Measurements from ENCODE around the gene PSMC4. TPM values are rescaled to one million over a fixed set of nuclear protein-coding genes. Genes with fewer than 3 reads are reported as not detected.

PSMC4 gene
- total RNA-seq, 2 donors from 2014 or later: 14.2 to 43.8 TPM

DNA sequence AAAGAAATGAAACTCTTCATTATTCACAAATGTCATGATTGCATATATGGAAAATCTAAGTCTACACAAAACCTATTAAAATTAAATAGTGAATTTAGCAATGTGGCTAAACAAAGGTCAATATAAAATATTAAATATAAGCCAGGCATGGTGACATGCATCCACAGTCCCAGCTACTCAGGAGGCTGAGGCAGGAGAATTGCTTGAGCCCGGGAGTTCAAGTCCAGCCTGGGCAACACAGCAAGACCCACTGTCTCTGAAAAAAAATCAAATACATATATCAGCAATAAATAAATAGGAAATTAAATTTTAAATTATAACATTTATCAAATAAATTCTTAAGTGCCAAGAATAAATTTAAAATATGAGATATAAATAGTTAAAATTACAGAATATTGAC, 11.9 kb downstream of the PSMC4 start:
- TF ChIP-seq POLR2A (IDR thresholded peaks at IDR 0.05): no peak
- TF ChIP-seq, protein P1, sequence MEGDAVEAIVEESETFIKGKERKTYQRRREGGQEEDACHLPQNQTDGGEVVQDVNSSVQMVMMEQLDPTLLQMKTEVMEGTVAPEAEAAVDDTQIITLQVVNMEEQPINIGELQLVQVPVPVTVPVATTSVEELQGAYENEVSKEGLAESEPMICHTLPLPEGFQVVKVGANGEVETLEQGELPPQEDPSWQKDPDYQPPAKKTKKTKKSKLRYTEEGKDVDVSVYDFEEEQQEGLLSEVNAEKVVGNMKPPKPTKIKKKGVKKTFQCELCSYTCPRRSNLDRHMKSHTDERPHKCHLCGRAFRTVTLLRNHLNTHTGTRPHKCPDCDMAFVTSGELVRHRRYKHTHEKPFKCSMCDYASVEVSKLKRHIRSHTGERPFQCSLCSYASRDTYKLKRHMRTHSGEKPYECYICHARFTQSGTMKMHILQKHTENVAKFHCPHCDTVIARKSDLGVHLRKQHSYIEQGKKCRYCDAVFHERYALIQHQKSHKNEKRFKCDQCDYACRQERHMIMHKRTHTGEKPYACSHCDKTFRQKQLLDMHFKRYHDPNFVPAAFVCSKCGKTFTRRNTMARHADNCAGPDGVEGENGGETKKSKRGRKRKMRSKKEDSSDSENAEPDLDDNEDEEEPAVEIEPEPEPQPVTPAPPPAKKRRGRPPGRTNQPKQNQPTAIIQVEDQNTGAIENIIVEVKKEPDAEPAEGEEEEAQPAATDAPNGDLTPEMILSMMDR (IDR thresholded peaks at IDR 0.05): no peak
- Histone ChIP-seq H3K9me3 (peaks cover 0 to 11% (median 0%) of the 10 kb centered on the region in 3 donors), H3K27me3 (no peaks in the 10 kb centered on the region), H3K4me3 (no peak overlapping the region), H3K27ac (no peak overlapping the region), H3K4me1 (no peaks in the 10 kb centered on the region), H3K36me3 (replicated peaks in 1 of 2; ENCODE audit: insufficient read depth in 1 of 2, low read depth in 2 of 2) (peaks cover 0 to 14% of the 10 kb centered on the region in 2 donors)
- ATAC-seq (no peak), DNase-seq (no peak)
- intact Hi-C loops (cut with DNase I): no loop called here
- 86 to 92% methylated on average over 1 of the region's 1 CpG for WGBS, 2 donors

DNA sequence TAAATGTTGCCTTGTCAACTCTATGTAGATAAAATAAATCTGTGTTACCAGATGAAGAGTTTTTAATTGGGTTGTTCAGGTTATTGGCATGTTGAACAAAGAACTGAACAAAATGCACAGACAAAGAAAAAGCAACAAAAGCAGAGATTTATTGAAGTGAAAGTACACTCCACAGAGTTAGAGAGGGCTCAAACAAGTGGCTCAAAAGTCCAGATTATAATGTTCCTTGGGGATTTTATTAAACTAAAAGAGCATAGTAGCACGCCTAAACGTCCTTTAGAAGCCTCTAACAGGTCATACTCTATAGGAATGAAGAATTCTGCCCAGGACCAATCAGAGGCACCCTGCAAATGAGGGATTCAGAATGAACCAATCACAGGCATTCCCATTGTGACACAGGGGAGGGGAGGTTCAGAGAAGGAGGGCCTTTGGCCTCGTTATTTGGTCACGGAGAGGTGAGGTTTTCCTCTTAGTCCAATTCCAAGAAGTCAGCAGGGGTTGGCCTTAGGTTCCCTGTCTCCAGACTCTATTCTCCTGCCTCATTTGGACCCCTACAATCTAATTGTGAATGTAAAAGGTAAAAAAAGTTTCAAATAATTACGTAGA, 12.8 kb downstream of the PSMC4 start:
- no peaks in the 10 kb centered on the region for H3K4me1 ChIP-seq
- ATAC-seq (no peak), DNase-seq (no peak)
- H3K27me3 ChIP-seq: no peaks in the 10 kb centered on the region
- H3K36me3 ChIP-seq (replicated peaks in 1 of 2; ENCODE audit: insufficient read depth in 1 of 2, low read depth in 2 of 2): peaks cover 0 to 12% of the 10 kb centered on the region in 2 donors
- intact Hi-C loops (cut with DNase I): no loop called here
- no peak overlapping the region for H3K27ac ChIP-seq
- TF ChIP-seq POLR2A (IDR thresholded peaks at IDR 0.05): no peak
- TF ChIP-seq, protein P1 (IDR thresholded peaks at IDR 0.05): no peak
- WGBS, 2 donors: 89 to 93% methylated on average over 5 of the region's 5 CpGs
- no peak overlapping the region for H3K4me3 ChIP-seq
- H3K9me3 ChIP-seq: peaks cover 0 to 11% (median 0%) of the 10 kb centered on the region in 3 donors

DNA sequence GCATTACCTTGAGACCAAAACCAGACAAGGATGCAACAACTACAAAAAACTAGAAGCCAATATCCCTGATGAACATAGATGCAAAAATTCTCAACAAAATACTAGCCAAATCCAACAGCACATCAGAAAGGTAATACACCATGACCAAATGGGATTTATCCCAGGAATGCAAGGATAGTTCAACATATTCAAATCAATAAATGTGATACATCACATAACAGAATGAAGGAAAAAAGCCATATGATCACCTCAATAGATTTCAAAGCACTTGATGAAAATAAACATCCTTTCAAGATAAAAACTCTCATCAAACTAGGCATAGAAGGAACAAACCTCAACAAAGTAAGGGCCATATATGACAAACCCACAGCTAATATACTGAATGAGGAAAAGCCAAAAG, 15.7 kb downstream of the PSMC4 start:
- ATAC-seq: no peak
- Histone ChIP-seq H3K27me3 (no peaks in the 10 kb centered on the region), H3K27ac (no peak overlapping the region), H3K4me1 (no peaks in the 10 kb centered on the region), H3K36me3 (replicated peaks in 1 of 2; ENCODE audit: insufficient read depth in 1 of 2, low read depth in 2 of 2) (peaks cover 0 to 3% of the 10 kb centered on the region in 2 donors), H3K9me3 (peaks cover 0 to 11% (median 0%) of the 10 kb centered on the region in 3 donors), H3K4me3 (no peak overlapping the region)
- intact Hi-C loops (cut with DNase I): no loop called here
- DNase-seq: no peak
- TF ChIP-seq POLR2A (IDR thresholded peaks at IDR 0.05): no peak
- TF ChIP-seq, protein P1 (IDR thresholded peaks at IDR 0.05): no peak

DNA sequence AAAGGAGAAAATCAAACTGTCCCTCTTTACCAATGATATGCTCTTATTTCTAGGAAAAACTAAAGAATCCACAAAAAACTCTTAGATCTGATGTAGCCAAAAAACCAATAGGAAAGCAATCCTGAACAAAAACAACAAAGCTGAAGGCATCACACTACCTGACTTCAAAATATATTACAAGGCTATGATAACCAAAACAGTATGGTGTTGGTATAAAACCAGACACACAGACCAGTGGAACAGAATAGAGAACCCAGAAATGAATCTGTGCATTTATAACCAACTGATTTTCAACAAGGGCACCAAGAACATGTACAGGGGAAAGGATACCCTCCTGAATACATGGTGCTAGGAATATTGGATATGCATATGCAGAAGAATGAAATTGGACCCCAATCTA, 16.2 kb downstream of the PSMC4 start:
- peaks cover 0 to 3% of the 10 kb centered on the region in 2 donors for H3K36me3 ChIP-seq (replicated peaks in 1 of 2; ENCODE audit: insufficient read depth in 1 of 2, low read depth in 2 of 2)
- peaks cover 0 to 11% (median 0%) of the 10 kb centered on the region in 3 donors for H3K9me3 ChIP-seq
- no peak for TF ChIP-seq POLR2A (IDR thresholded peaks at IDR 0.05)
- TF ChIP-seq, protein P1 (IDR thresholded peaks at IDR 0.05): no peak
- H3K27me3 ChIP-seq: no peaks in the 10 kb centered on the region
- intact Hi-C loops (cut with DNase I): no loop called here
- ATAC-seq (no peak), DNase-seq (no peak)
- no peak overlapping the region for H3K4me3 ChIP-seq
- H3K27ac ChIP-seq: no peak overlapping the region
- H3K4me1 ChIP-seq: no peaks in the 10 kb centered on the region

DNA sequence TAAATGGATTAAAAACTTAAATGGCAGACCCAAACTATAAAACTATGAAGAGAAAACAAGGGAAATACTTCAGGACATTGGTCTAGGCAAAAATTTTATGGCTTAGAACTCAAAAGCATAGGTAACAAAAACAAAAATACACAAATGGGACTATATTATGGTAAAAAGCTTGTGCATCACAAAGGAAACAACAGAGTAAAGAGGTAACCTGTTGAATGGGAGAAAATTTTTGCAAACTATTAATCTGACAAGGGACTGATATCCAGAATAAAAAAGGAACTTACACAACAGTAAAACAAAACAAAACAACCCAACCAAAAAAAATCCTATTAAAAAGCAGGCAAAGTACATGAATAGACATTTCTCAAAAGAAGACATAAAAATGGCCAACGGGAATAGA, 16.6 kb downstream of the PSMC4 start:
- Histone ChIP-seq H3K4me1 (no peaks in the 10 kb centered on the region), H3K27ac (no peak overlapping the region), H3K4me3 (no peak overlapping the region), H3K27me3 (no peaks in the 10 kb centered on the region), H3K9me3 (peaks cover 0 to 11% (median 0%) of the 10 kb centered on the region in 3 donors), H3K36me3 (replicated peaks in 1 of 2; ENCODE audit: insufficient read depth in 1 of 2, low read depth in 2 of 2) (peaks cover 0 to under 1% of the 10 kb centered on the region in 2 donors)
- intact Hi-C loops (cut with DNase I): no loop called here
- ATAC-seq (no peak), DNase-seq (no peak)
- 80 to 94% methylated on average over 1 of the region's 1 CpG for WGBS, 2 donors
- TF ChIP-seq POLR2A (IDR thresholded peaks at IDR 0.05): no peak
- TF ChIP-seq, protein P1 (IDR thresholded peaks at IDR 0.05): no peak
